HuH-7 (cell line): ENCODE measurements around the gene ITSN2.
A peak's percentile ranks its signal among the peaks of the same experiment; 100 is the strongest.

ENCODE experiments used
- DNase-seq: peaks from one replicate; pipeline ENCODE4 v3.0.0; 2011; ENCODE audit warnings: low spot score

ITSN2 gene

DNA sequence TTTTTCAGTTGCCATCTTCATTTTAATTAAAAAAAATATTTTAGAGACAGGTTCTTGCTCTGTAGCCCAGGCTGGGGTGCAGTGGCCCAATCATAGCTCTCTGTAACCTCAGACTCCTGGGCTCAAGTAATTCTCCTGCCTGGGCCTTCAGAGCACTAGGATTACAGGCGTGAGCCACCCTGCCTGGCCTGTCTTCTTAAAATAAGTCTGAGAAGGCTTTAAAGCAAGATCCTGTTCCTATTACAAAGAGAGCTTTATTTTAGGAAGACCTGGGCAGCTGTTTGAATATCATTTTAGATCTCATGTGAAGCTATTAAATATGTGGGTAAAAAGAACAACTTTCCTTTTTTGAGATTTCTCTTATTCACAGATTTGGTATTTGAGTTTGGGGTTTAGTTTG, 184.0 kb downstream of the ITSN2 start:
- no peak for DNase-seq

DNA sequence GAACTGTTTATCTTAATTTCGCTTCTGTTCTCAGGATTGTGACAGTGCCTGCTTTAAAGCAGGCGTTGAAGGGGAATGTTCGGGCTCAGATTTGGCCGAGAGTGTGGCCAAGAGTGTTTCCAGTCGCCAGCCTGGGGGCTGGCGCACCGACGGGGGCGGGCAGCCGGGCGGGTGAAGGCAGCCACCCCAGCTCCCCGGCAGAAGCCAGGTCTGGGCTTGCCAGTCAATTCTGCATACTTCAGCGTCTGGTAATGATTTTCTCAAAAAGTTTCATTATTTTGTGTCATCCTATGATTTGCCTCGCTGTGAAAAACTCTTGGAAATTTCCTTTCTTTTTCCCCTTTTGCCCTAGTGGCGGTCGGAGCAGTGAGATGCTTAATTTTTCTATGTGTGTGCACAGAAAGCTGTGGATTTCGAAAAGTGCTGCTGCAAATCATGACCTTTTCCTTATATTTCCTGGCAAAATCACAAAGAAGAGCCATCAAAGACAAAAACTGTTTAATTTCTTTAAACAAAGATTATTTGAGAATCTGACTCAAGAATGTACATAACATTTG, 184.6 kb downstream of the ITSN2 start:
- no peak for DNase-seq

DNA sequence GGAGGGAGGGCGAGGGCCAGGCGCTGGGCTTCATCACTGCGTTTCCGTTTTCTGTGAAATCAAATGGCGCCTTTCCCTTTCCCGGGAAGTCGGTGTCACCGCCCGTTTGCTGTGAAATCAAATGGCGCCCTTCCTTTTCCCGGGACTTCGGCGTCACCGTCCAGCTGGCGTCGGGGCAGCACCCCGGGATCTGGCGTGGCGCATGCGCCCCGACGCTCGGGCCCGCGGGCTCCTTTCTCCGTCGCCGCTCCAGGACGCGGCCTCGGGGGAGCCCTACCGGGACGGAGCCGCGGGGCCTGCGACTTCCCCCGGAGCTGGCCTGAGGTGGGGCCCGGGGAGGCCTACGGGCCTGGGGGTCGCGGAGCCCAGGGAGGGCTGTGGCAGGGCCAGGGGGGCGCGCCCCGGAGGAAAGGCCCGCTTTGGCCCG, 185.5 kb downstream of the ITSN2 start, which contains the start of gene FAM228A:
FAM228A (plus strand) TSS at position 203 of the 427 bp plus-strand sequence. CDS start 428 bp downstream, outside the sequence.
- no peak for DNase-seq

DNA sequence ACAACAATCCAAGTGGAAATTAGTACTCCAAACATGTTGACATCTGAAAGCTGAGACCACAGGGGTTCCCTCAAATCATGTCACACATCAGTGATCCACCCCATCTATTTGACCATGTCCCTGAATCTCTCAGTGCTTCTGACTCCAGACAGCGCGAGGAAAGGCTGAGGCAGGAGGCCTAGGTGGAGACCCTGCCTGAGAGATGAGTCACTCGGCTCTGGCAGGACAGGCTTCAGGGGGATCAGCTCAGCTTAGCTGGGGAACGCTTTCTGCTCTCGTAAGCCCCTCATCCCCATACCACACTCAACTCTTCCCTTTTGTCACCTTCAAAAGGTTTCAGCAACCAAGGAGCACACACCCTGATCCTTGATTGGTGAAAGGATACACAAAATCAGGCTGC, 191.3 kb downstream of the ITSN2 start:
- no peak for DNase-seq

DNA sequence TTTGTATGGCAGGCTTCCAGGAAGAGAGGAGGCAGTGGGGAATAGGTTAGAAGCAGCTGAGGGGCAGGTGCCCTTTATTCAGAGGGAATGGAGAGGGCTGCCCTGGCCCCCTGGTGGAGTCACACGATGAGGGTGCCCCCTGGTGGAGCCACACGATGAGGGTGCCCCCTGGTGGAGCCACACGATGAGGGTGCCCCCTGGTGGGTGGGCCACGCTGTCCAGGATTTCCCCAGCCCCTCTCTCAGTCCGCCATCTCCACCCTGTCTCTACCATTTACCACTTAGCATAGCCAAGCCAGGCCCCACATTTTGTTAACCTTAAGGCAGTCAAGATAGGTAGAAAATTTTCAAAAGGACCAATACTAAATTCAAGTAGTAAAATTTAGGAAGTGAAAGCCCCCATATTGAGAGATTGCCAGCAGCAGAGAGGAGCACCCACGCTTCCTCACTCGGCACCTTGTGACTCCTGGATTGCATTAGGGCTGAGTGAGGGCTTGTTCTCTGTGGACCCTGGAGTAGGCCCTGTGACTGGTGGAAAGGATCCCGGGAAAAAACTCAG, 195.8 kb downstream of the ITSN2 start:
- DNase-seq = peak; percentile 72

DNA sequence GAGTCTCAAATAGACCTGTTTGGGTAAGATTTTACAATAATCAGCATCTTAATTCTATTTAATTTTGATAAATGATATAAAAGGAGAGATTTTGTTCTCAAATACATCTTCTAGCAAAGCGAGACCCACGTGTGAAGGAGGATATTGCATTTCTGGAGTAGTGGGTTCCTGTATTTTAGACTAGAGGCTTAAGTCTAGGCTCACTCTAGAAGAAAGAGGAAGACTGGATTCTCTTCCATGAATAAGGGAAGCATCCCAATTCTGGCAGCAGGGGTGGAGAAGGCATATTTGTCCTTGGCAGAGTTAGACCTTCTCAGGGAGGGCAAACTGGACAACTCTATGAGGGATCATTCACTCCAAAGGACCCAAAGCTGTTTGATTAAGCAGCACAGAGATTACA, 196.7 kb downstream of the ITSN2 start:
- DNase-seq = no peak

DNA sequence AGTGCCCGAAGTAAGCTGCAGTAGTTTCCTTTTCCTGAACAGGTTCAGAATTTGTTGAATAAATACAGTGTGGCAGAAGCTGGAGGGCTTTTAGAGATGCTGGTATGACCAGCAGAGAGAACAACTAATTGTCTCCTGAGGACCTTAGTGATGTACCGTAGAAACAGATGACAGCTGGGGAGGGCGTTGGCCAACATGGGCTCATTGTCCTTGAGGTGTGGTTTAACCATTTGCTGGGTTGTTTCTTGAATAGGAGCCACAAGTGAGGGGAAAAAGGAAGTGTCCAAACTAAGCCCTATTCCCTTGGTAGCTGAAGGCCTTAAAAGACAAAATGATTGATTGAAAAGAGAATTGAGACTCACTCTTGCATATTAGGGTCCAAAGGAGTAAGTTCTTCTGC, 197.2 kb downstream of the ITSN2 start:
- no peak for DNase-seq

DNA sequence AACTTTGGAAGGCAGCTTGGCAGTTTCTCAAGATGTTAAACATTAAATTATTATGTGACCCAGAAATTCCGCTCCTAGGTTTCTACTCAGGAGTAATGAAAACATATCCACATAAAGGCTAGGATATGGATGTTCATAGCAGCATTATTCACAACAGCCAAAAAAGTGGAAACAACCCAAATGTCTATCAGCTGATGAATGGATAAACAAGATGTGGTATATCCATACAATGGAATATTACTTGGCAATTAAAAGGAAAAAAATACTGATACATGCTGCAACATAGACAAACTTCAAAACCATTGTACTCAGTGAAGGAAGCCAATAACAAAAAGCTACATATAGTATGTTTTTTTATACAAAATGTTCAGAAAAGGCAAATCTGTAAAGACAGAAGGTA, 197.8 kb downstream of the ITSN2 start:
- no peak for DNase-seq

DNA sequence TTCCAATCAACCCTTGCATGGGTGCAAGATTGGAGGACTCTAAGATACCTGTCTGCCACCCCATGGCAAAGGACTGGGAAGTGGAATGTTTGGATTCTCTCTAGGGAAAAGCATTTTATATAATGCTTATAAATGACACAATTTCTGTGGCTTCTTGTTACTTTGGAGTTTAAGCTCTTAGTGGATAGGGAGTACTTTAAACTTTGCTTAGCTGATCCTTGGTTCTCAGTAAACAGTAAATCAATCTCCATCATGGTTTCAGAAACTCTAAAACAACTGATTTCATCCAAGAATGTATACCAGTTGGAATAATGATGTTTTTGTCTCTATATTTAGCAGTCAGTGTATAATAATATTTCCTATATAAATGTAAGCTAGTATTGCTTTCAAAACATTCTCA, 199.6 kb downstream of the ITSN2 start:
- no peak for DNase-seq

DNA sequence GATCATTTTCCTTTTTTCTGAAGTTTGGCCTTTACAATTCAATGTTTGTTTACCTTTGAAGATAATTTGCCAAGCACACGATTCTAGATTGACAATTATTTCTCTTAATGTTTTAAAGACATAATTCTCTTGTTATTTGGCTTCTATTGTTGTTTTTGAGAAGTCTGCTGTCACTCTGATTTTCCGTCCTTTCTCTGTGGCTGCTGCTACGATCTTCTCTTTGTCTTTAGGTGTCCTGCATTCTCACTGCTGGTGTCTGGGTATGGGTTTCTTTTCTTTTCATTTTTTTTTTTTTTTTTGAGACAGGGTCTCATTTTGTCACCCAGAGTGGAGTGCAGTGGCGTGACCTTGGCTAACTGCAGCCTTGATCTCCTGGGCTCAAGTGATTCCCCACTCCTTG, 200.6 kb downstream of the ITSN2 start:
- DNase-seq = no peak

DNA sequence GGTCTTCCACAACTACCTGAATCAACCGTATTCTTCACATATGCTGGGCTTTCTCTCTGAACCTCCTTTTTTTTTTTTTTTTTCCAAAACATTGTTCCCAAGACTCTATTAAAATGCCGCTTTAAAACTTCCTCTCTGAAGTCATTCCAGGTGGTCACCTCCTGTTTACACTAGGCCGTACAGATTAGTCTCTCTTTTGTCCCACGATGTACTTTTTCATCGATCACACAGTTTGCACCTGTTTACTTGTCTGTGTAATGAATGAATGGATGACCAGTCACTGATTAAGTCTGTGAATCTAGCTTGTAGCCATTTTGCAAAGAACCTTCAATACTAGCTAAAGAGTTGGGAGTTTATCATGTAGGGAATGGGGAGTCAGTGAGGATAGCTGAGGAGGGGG, 202.2 kb downstream of the ITSN2 start:
- no peak for DNase-seq

DNA sequence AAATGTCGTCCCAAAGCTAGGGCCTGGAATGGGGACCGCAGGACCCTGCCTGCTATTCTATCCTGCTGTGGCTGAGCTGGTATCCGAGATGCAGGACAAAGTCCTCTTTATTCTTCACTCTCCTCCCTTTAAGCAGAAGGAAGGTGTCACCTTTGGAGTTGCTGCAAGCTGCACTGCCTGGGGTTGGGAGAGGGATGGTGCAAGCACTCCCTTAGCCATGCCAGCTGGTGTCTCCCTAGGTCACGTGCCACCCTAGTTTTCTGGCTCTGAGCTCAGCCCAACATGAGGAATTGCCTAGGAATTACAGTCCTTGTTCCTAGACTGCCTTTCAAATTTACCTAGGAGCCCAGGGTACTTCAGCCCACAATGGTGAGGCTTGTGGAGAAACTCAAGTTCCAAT, 206.9 kb downstream of the ITSN2 start:
- DNase-seq = no peak
